H1 (cell line): ENCODE measurements around the gene AHRR.

ENCODE experiments used
- POLR2A ChIP-seq, 2 experiments: IDR thresholded peaks; 1 replicate in 1 of 2; 2 replicates in 1 of 2; pipeline ENCODE4 v1.6.1; 2011; ENCODE audit warnings: low read depth in 2 of 2, low read length in 2 of 2, mild to moderate bottlenecking in 2 of 2; ENCODE audit errors: control extremely low read depth in 1 of 2
- POLR2AphosphoS5 ChIP-seq: IDR thresholded peaks from 2 replicates; pipeline ENCODE4 v1.6.1; 2011; ENCODE audit warnings: low read depth, low read length
- RXRA ChIP-seq: IDR thresholded peaks from 2 replicates; pipeline ENCODE4 v1.6.1; 2011; ENCODE audit warnings: low read depth, mild to moderate bottlenecking, low read length, moderate library complexity; ENCODE audit not compliant: insufficient read depth
- TF ChIP-seq, protein P1 (sequence below): IDR thresholded peaks from 2 replicates; pipeline ENCODE4 v1.6.1; 2012; ENCODE audit warnings: low read length, inconsistent platforms
- TF ChIP-seq, protein P2 (sequence below), 3 experiments: IDR thresholded peaks; 1 replicate in 2 of 3; 2 replicates in 1 of 3; pipeline versions ENCODE4 v1.5.1 to v1.6.1; 2011; ENCODE audit warnings: low read length in 3 of 3, mild to moderate bottlenecking in 3 of 3, inconsistent platforms in 2 of 3, low read depth in 1 of 3, moderate library complexity in 1 of 3; ENCODE audit not compliant: insufficient read depth in 1 of 3; ENCODE audit errors: control extremely low read depth in 1 of 3
- TF ChIP-seq, protein P3 (sequence below): IDR thresholded peaks from 2 replicates; pipeline ENCODE4 v1.6.1; 2011; ENCODE audit warnings: low read depth, mild to moderate bottlenecking, low read length; ENCODE audit not compliant: insufficient read depth

DNA sequence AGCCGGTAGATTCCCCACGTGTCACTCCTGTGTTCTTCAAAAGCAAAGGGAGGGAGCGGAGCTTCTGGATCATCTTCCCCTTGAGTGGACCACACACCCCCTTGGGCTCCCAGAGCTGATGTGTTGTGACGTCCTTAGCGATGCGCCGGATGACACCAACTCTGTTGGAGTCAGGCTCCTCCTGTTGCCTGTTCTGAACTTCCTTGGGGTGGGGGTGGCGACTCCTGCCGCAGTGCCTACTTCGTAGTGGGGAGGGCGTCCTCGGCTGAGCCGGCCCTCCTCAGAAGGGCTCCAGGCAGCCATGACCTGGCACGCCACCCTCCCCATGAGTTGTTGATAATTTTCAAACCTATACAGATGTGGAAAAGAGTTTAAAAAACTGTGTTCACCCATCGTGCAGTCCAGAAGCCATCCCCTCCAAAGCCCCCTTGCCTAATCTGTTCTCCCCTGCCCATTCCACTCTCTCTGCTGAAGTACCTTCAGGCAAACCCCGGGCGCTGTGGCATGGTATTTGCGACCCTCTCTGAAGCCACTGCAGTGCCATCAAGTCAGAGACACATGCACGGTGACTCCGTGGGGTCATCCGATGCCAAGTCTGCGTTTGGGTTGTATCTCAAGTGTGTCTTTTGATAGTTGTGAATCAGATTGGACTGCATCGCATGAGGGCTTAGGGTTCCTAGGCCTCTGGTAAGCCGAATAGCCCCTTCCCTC lies 138.2 kb downstream of the AHRR start:
- TF ChIP-seq, protein P1, sequence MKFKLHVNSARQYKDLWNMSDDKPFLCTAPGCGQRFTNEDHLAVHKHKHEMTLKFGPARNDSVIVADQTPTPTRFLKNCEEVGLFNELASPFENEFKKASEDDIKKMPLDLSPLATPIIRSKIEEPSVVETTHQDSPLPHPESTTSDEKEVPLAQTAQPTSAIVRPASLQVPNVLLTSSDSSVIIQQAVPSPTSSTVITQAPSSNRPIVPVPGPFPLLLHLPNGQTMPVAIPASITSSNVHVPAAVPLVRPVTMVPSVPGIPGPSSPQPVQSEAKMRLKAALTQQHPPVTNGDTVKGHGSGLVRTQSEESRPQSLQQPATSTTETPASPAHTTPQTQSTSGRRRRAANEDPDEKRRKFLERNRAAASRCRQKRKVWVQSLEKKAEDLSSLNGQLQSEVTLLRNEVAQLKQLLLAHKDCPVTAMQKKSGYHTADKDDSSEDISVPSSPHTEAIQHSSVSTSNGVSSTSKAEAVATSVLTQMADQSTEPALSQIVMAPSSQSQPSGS: no peak
- TF ChIP-seq, protein P2, sequence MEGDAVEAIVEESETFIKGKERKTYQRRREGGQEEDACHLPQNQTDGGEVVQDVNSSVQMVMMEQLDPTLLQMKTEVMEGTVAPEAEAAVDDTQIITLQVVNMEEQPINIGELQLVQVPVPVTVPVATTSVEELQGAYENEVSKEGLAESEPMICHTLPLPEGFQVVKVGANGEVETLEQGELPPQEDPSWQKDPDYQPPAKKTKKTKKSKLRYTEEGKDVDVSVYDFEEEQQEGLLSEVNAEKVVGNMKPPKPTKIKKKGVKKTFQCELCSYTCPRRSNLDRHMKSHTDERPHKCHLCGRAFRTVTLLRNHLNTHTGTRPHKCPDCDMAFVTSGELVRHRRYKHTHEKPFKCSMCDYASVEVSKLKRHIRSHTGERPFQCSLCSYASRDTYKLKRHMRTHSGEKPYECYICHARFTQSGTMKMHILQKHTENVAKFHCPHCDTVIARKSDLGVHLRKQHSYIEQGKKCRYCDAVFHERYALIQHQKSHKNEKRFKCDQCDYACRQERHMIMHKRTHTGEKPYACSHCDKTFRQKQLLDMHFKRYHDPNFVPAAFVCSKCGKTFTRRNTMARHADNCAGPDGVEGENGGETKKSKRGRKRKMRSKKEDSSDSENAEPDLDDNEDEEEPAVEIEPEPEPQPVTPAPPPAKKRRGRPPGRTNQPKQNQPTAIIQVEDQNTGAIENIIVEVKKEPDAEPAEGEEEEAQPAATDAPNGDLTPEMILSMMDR (IDR thresholded peaks at IDR 0.05; ENCODE audit: control extremely low read depth in 1 of 3, insufficient read depth in 1 of 3, low read depth in 1 of 3, low read length in 3 of 3): no peak
- TF ChIP-seq RXRA: no peak
- no peak for TF ChIP-seq POLR2AphosphoS5
- no peak for TF ChIP-seq POLR2A (IDR thresholded peaks at IDR 0.05; ENCODE audit: control extremely low read depth in 1 of 2, low read depth in 2 of 2, low read length in 2 of 2)
- TF ChIP-seq, protein P3, sequence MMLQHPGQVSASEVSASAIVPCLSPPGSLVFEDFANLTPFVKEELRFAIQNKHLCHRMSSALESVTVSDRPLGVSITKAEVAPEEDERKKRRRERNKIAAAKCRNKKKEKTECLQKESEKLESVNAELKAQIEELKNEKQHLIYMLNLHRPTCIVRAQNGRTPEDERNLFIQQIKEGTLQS: no peak
